ENCODE measurements around the gene PRKAR1B. TPM values are rescaled to one million over a fixed set of nuclear protein-coding genes. Genes with fewer than 3 reads are reported as not detected.

PRKAR1B gene
- total and polyA plus RNA-seq, 10 of the 15 experiments (the other 5 are each of a cell fraction or from before 2014, with no cell fraction given): 1.4 to 45.6 (median 19.3) TPM

- BruUV-seq (replicated peaks): no TSS peak
- no peaks in the 10 kb centered on the region for H3K4me1 ChIP-seq (ENCODE audit: control insufficient read depth, insufficient read depth, low read length)
- no peaks in the 10 kb centered on the region for H3K79me2 ChIP-seq (ENCODE audit: control insufficient read depth, insufficient read depth, low read length)
- 98% methylated on average over 38 of the region's 49 CpGs for WGBS (ENCODE audit: insufficient coverage, insufficient replicate concordance, low lambda C conversion rate, missing lambda C conversion rate)
- no peak overlapping the region for H3K9ac ChIP-seq (ENCODE audit: control insufficient read depth, insufficient read depth, low read length)
- H3K4me2 ChIP-seq (ENCODE audit: control insufficient read depth, insufficient read depth): no peak overlapping the region
- no peaks in the 10 kb centered on the region for H3K9me3 ChIP-seq (replicated peaks; ENCODE audit: control insufficient read depth, insufficient read depth, low read length)
- peaks cover 5 to 19% of the 10 kb centered on the region in 2 experiments; a peak in 3 of 4 replicates for H3K36me3 ChIP-seq (ENCODE audit: control insufficient read depth in 2 of 2, insufficient read depth in 2 of 2, low read length in 1 of 2)
- ChIA-PET CTCF (no interaction called here), RAD21 (ENCODE audit: unreplicated experiment) (no interaction called here), SMC1A (ENCODE audit: uncharacterized antibody, unreplicated experiment) (no interaction called here), POLR2A (no interaction called here)
- no peak overlapping the region for H3K27ac ChIP-seq (ENCODE audit: control insufficient read depth, insufficient read depth)
- no peaks in the 10 kb centered on the region for H4K20me1 ChIP-seq (ENCODE audit: control insufficient read depth, insufficient read depth)
- intact Hi-C loops (cut with micrococcal nuclease; ENCODE audit: unreplicated experiment) (no loop called here), in situ Hi-C loops (cut with MboI) (no loop called here)
- H3K27me3 ChIP-seq (replicated peaks in 1 of 2; ENCODE audit: control insufficient read depth in 2 of 2, insufficient read depth in 2 of 2, low read length in 1 of 2): no peaks in the 10 kb centered on the region
- no peak for TF ChIP-seq ZNF24 (IDR thresholded peaks at IDR 0.05)
- no peak for TF ChIP-seq PBX3 (IDR thresholded peaks at IDR 0.05; ENCODE audit: insufficient replicate concordance, low read depth, low read length)
- no peak for TF ChIP-seq SMARCA5 (IDR thresholded peaks at IDR 0.05)
- no peak for TF ChIP-seq CEBPZ (IDR thresholded peaks at IDR 0.05; ENCODE audit: low read depth, low read length)
- no peak for ATAC-seq
- no peak for DNase-seq (ENCODE audit: low read depth, low spot score)
- no peak overlapping the region for H2AFZ ChIP-seq (ENCODE audit: control insufficient read depth, low read depth, low read length)
- H3K4me3 ChIP-seq: no peak overlapping the region
- FAIRE-seq: no peak
Measured at GRCh38 chr7:754531-755412, 27.7 kb upstream of the PRKAR1B start.

All from GM12878 (cell line).